T-cell (primary cell): Measurements from ENCODE around the gene CCDC33. TPM values are rescaled to one million over a fixed set of nuclear protein-coding genes. Genes with fewer than 3 reads are reported as not detected.
A peak's percentile ranks its signal among the peaks of the same experiment; 100 is the strongest.

Experiments
- ATAC-seq, 4 experiments: fragments of 200-7000 bp in 3 of 4; fragments of 150-1000 bp in 1 of 4; cut with Tn5 transposase; replicated peaks in 1 of 4; 1 replicate in 3 of 4; 2 replicates in 1 of 4; pipeline ENCODE4 v1.10.0; 2021; ENCODE audit warnings: moderate library complexity in 3 of 4, mild to moderate bottlenecking in 2 of 4, moderate number of reproducible peaks in 1 of 4
- CTCF ChIA-PET, 2 donors: fragments of 300-600 bp; sonication (Branson Sonifier 250); formaldehyde crosslinking; loops; one replicate each; lab custom pipeline; 2022; ENCODE audit warnings: antibody characterized with exemption in 2 of 2; lab: Charles Lee
- POLR2A ChIA-PET, 2 donors: fragments of 300-600 bp; sonication (Branson Sonifier 250); formaldehyde crosslinking; loops; one replicate each; lab custom pipeline; 2022; ENCODE audit warnings: antibody characterized with exemption in 2 of 2; lab: Charles Lee
- DNase-seq, 35 experiments: peaks; one replicate each; pipeline versions ENCODE4 v3.0.0 to v3.0.0-alpha.2; 2013 to 2023
- H3K27ac ChIP-seq: one replicate; pipeline ENCODE4 v1.5.1; 2013; ENCODE audit warnings: low read length
- H3K27me3 ChIP-seq, 2 experiments: replicated peaks in 1 of 2; 1 replicate in 1 of 2; 2 replicates in 1 of 2; pipeline versions ENCODE4 v1.6.1 to v1.7.0; 2013; ENCODE audit warnings: low read length in 1 of 2, mixed read lengths in 1 of 2; ENCODE audit not compliant: control insufficient read depth in 2 of 2, insufficient read depth in 2 of 2; ENCODE audit errors: extremely low read depth in 1 of 2
- H3K36me3 ChIP-seq, 2 donors: 1 replicate in 1 of 2; 2 replicates in 1 of 2; pipeline versions ENCODE4 v1.6.1 to v1.7.0; 2013; ENCODE audit warnings: low read length in 1 of 2; ENCODE audit not compliant: control insufficient read depth in 2 of 2, insufficient read depth in 1 of 2; ENCODE audit errors: extremely low read depth in 1 of 2
- H3K4me1 ChIP-seq, 2 experiments: 1 replicate in 1 of 2; 2 replicates in 1 of 2; pipeline versions ENCODE4 v1.6.1 to v1.7.0; 2013; ENCODE audit warnings: low read length in 2 of 2, mixed read lengths in 1 of 2; ENCODE audit not compliant: insufficient read depth in 2 of 2, control insufficient read depth in 1 of 2; ENCODE audit errors: extremely low read depth in 1 of 2
- H3K4me3 ChIP-seq, 2 donors: 1 replicate in 1 of 2; 2 replicates in 1 of 2; pipeline versions ENCODE4 v1.5.1 to v1.7.0; 2013; ENCODE audit warnings: mild to moderate bottlenecking in 2 of 2, low read length in 1 of 2, moderate library complexity in 1 of 2; ENCODE audit not compliant: control insufficient read depth in 1 of 2; ENCODE audit errors: extremely low read depth in 1 of 2
- H3K9me3 ChIP-seq: 2 replicates; pipeline ENCODE4 v1.7.0; 2013
- H3K27ac Mint-ChIP-seq, 2 donors: one replicate each; pipeline ENCODE4 v1.8.0; 2020 to 2021; ENCODE audit warnings: mild to moderate bottlenecking in 2 of 2, mixed read lengths in 2 of 2
- H3K27me3 Mint-ChIP-seq, 2 donors: one replicate each; pipeline ENCODE4 v1.8.0; 2021 to 2022; ENCODE audit warnings: mixed read lengths in 2 of 2
- H3K36me3 Mint-ChIP-seq: one replicate; pipeline ENCODE4 v1.8.0; 2021; ENCODE audit warnings: mixed read lengths
- H3K4me1 Mint-ChIP-seq, 3 donors: one replicate each; pipeline ENCODE4 v1.8.0; 2020 to 2022; ENCODE audit warnings: mixed read lengths in 3 of 3, mild to moderate bottlenecking in 1 of 3
- H3K4me3 Mint-ChIP-seq, 3 donors: one replicate each; pipeline ENCODE4 v1.8.0; 2020 to 2022; ENCODE audit warnings: mild to moderate bottlenecking in 3 of 3, mixed read lengths in 3 of 3, moderate library complexity in 3 of 3
- H3K9me3 Mint-ChIP-seq, 3 donors: one replicate each; pipeline ENCODE4 v1.8.0; 2020 to 2022; ENCODE audit warnings: mixed read lengths in 3 of 3
- WGBS: methylation state at CpG from one replicate; pipeline ENCODE4 v1.1.5; 2013; ENCODE audit warnings: missing lambda C conversion rate; ENCODE audit not compliant: insufficient coverage; 5-methylcytosine and 5-hydroxymethylcytosine counted together
- total RNA-seq, 35 experiments: library from RNA in 6 of 35; stranded (reverse) in 6 of 35; fragments of 120-200 nt in 1 of 35; gene quantifications; one replicate each; pipeline versions ENCODE4 v1.2.1 to v1.2.4 and lab custom pipeline; 2013 to 2026

The CCDC33 gene
- total RNA-seq, 5 donors from 2014 or later (not counting 1 experiment from before 2014, with no cell fraction given) = not detected

GRCh38 chr15:74378848-74379247 is 142.7 kb downstream of the CCDC33 start:
- no peaks in the 10 kb centered on the region for H3K36me3 Mint-ChIP-seq
- peak in 3 of 35 experiments; percentile 17 to 58 (median 24) for DNase-seq
- H3K4me3 Mint-ChIP-seq = no peak overlapping the region
- no peaks in the 10 kb centered on the region for H3K27me3 Mint-ChIP-seq
- ChIA-PET POLR2A (no interaction called here), CTCF (interaction anchor here (0.6 to 0.9 kb wide), 4 partner anchors 21 to 479 kb away, joined by 3 to 6 read pairs (median 4); no protein-coding TSS in a partner anchor)
- peaks cover 8 to 36% of the 10 kb centered on the region in 2 experiments for H3K4me1 ChIP-seq
- ATAC-seq = no peak
- H3K9me3 ChIP-seq = no peaks in the 10 kb centered on the region
- H3K9me3 Mint-ChIP-seq = no peaks in the 10 kb centered on the region
- no peak overlapping the region for H3K27ac Mint-ChIP-seq
- no peaks in the 10 kb centered on the region for H3K36me3 ChIP-seq
- peaks cover 0 to 8% of the 10 kb centered on the region in 2 experiments for H3K27me3 ChIP-seq
- no peak overlapping the region for H3K27ac ChIP-seq
- WGBS = 20% methylated on average over 5 of the region's 9 CpGs
- H3K4me1 Mint-ChIP-seq = peaks cover 25 to 26% (median 26%) of the 10 kb centered on the region in 3 donors
- H3K4me3 ChIP-seq = no peak overlapping the region

DNA sequence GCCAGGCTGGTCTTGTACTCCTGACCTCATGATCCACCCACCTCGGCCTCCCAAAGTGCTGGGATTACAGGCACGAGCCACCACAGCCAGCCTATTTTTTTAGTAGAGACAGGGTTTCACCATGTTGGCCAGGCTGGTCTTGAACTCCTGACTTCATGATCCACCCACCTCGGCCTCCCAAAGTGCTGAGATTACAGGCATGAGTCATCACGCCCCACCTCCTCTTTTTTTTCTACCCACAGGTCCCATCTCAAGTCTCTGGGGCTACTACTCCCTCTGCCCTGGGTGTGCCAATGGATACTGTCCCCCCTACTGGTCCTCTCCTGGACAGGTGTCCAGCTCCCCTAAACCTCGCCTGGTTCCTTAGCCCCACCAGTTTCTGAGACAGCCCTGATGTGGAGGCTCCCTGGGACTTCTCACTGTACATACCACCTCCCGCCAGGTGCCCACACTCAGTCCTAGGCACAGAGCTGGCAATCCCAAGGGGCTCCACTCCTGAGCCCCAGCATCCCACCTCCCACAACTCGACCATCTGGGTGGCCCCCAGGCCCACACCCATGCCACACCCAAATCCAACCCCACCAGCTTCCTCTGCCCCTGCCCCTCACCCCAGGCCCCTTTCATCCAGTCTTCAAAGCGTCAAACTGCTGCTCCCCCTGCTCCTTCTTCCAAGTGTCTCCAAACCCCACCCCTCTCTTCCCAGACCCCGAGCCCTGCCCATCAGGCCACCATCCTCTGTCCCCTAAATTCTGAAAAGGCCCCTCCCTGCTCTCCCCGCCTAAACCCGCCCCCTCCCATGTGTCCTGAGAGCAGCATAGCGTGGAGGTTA is 144.4 kb downstream of the CCDC33 start:
- Histone ChIP-seq H3K9me3 (no peaks in the 10 kb centered on the region), H3K4me1 (peaks cover 5 to 39% of the 10 kb centered on the region in 2 experiments), H3K36me3 (no peaks in the 10 kb centered on the region), H3K4me3 (no peak overlapping the region), H3K27ac (no peak overlapping the region), H3K27me3 (peaks cover 0 to 8% of the 10 kb centered on the region in 2 experiments)
- DNase-seq = no peak
- no peak overlapping the region for H3K27ac Mint-ChIP-seq
- H3K9me3 Mint-ChIP-seq = no peaks in the 10 kb centered on the region
- H3K36me3 Mint-ChIP-seq = no peaks in the 10 kb centered on the region
- ATAC-seq = no peak
- peaks cover 28 to 33% (median 33%) of the 10 kb centered on the region in 3 donors for H3K4me1 Mint-ChIP-seq
- H3K27me3 Mint-ChIP-seq = no peaks in the 10 kb centered on the region
- ChIA-PET POLR2A (no interaction called here), CTCF (interaction anchor here (0.7 to 1.8 kb wide), 2 partner anchors 59 to 62 kb away, joined by 6 read pairs; no protein-coding TSS in a partner anchor)
- 66% methylated on average over 11 of the region's 12 CpGs for WGBS
- no peak overlapping the region for H3K4me3 Mint-ChIP-seq

DNA sequence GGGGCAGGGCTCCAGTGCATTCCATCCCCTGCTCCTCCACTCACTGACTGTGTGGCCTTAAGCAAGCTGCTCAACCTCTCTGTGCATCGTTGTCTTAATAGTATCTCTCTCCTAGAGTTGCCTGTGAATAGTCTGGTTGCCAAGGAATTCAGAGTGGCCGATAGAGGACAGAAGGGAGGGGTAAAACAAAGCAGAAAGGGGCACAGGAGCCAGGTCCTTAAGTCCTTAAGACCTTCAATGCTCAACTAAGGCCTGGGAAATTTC is 145.0 kb downstream of the CCDC33 start:
- peaks cover 28 to 33% (median 33%) of the 10 kb centered on the region in 3 donors for H3K4me1 Mint-ChIP-seq

GRCh38 chr15:74381481-74381880 is 145.4 kb downstream of the CCDC33 start:
- CTCF ChIA-PET = interaction anchor here (1.4 to 1.8 kb wide), 3 partner anchors 58 to 61 kb away, joined by 3 to 7 read pairs (median 6); no protein-coding TSS in a partner anchor
- H3K4me1 ChIP-seq = peaks cover 5 to 46% of the 10 kb centered on the region in 2 experiments
- no peaks in the 10 kb centered on the region for H3K36me3 ChIP-seq
- no peak overlapping the region for H3K27ac ChIP-seq
- no peak overlapping the region for H3K27ac Mint-ChIP-seq
- no peaks in the 10 kb centered on the region for H3K9me3 ChIP-seq
- ATAC-seq = no peak
- H3K4me3 Mint-ChIP-seq = no peak overlapping the region
- H3K27me3 Mint-ChIP-seq = no peaks in the 10 kb centered on the region
- no peak for DNase-seq
- POLR2A ChIA-PET = no interaction called here
- H3K4me1 Mint-ChIP-seq = peaks cover 28 to 33% (median 33%) of the 10 kb centered on the region in 3 donors
- H3K36me3 Mint-ChIP-seq = no peaks in the 10 kb centered on the region
- H3K27me3 ChIP-seq = peaks cover 0 to 8% of the 10 kb centered on the region in 2 experiments
- H3K9me3 Mint-ChIP-seq = no peaks in the 10 kb centered on the region
- H3K4me3 ChIP-seq = no peak overlapping the region
- WGBS = no CpG with 5 or more reads among the region's 5 CpGs

More for the DNA sequence above, 145.0 kb downstream of the CCDC33 start:
- POLR2A ChIA-PET = no interaction called here
- DNase-seq (no peak), ATAC-seq (no peak)
- no CpG with 5 or more reads among the region's 2 CpGs for WGBS
- CTCF ChIA-PET = interaction anchor here (1.4 to 1.8 kb wide), 3 partner anchors 59 to 61 kb away, joined by 3 to 7 read pairs (median 6); no protein-coding TSS in a partner anchor
- Mint-ChIP-seq H3K9me3 (no peaks in the 10 kb centered on the region), H3K27me3 (no peaks in the 10 kb centered on the region), H3K4me3 (no peak overlapping the region), H3K36me3 (no peaks in the 10 kb centered on the region), H3K27ac (no peak overlapping the region)
- Histone ChIP-seq H3K27me3 (peaks cover 0 to 8% of the 10 kb centered on the region in 2 experiments), H3K4me1 (peaks cover 5 to 45% of the 10 kb centered on the region in 2 experiments), H3K36me3 (no peaks in the 10 kb centered on the region), H3K9me3 (no peaks in the 10 kb centered on the region), H3K27ac (no peak overlapping the region), H3K4me3 (no peak overlapping the region)

- H3K4me3 ChIP-seq = no peak overlapping the region
- H3K9me3 ChIP-seq = no peaks in the 10 kb centered on the region
- Mint-ChIP-seq H3K9me3 (no peaks in the 10 kb centered on the region), H3K4me3 (no peak overlapping the region), H3K36me3 (no peaks in the 10 kb centered on the region), H3K27ac (no peak overlapping the region), H3K4me1 (peaks cover 28 to 33% (median 33%) of the 10 kb centered on the region in 3 donors), H3K27me3 (no peaks in the 10 kb centered on the region)
- no peak overlapping the region for H3K27ac ChIP-seq
- H3K4me1 ChIP-seq = peaks cover 5 to 46% of the 10 kb centered on the region in 2 experiments
- DNase-seq (peak in 34 of 35 experiments; percentile 19 to 85 (median 62)), ATAC-seq (peak; percentile 63 to 72 (median 69))
- CTCF ChIA-PET = interaction anchor here (0.6 to 1.8 kb wide), 13 partner anchors 13 to 1259 kb away, joined by 3 to 11 read pairs (median 3); partner anchors contain the start of gene UBL7 (in 1 of the 2)
- H3K36me3 ChIP-seq = no peaks in the 10 kb centered on the region
- peaks cover 0 to 8% of the 10 kb centered on the region in 2 experiments for H3K27me3 ChIP-seq
- POLR2A ChIA-PET = no interaction called here
- WGBS = 45% methylated on average over 8 of the region's 13 CpGs
These were observed 146.1 kb downstream of the CCDC33 start for GRCh38 chr15:74382004-74382816.

DNA sequence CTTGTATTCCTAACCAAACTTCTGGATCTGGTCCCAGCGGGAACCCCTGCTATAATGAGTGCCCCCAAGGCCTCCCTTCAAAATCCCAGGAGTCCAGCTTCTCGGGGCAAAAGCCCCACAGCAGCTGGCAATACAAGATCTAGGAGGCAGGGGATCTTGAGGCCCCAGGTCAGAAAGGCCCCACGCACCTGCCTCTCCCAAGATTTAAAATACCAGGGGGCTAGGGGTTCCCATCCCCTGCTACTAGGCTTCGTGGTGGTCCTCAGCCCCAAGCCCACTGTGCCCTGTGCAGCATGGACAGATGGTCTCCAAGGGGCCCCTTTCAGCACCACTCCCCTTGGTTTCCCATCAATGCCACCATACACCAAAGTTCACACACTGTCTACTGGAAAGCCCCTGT is 147.2 kb downstream of the CCDC33 start:
- WGBS = 91% methylated on average over 1 of the region's 4 CpGs
- Mint-ChIP-seq H3K9me3 (no peaks in the 10 kb centered on the region), H3K27me3 (no peaks in the 10 kb centered on the region), H3K36me3 (no peaks in the 10 kb centered on the region), H3K27ac (peak overlapping the region; percentile 80 to 84), H3K4me1 (peaks cover 28 to 33% (median 33%) of the 10 kb centered on the region in 3 donors), H3K4me3 (no peak overlapping the region)
- no peaks in the 10 kb centered on the region for H3K36me3 ChIP-seq
- peaks cover 5 to 46% of the 10 kb centered on the region in 2 experiments for H3K4me1 ChIP-seq
- H3K27ac ChIP-seq = peak overlapping the region; percentile 63
- ATAC-seq = no peak
- ChIA-PET POLR2A (no interaction called here), CTCF (interaction anchor here in 1 of 2 donors (1.1 to 2.5 kb wide), 3 partner anchors 56 to 77 kb away, joined by 3 to 11 read pairs (median 11); partner anchors contain the start of gene UBL7)
- no peaks in the 10 kb centered on the region for H3K9me3 ChIP-seq
- no peak for DNase-seq
- no peak overlapping the region for H3K4me3 ChIP-seq
- peaks cover 0 to 8% of the 10 kb centered on the region in 2 experiments for H3K27me3 ChIP-seq
